Small intestine (tissue), 7 donors: ENCODE results near the gene SPEM1. TPM values are rescaled to one million over a fixed set of nuclear protein-coding genes. Genes with fewer than 3 reads are reported as not detected.
A peak's percentile ranks its signal among the peaks of the same experiment; 100 is the strongest.

Source experiments
- DNase-seq, 2 donors: peaks; one replicate each; pipeline versions ENCODE4 v3.0.0 to v3.0.0-alpha.2; 2013
- FAIRE-seq: peaks from 2 replicates; lab custom pipeline; 2012; peaks lifted over from hg19 to GRCh38; lab: Jason Lieb, UNC
- H3K27ac ChIP-seq, 3 donors: one replicate each; pipeline ENCODE4 v1.5.1; 2013; ENCODE audit warnings: low read length in 2 of 3, mild to moderate bottlenecking in 2 of 3, control low read depth in 1 of 3, inconsistent platforms in 1 of 3, low read depth in 1 of 3, moderate library complexity in 1 of 3
- H3K27me3 ChIP-seq, 3 donors: one replicate each; pipeline ENCODE4 v1.6.1; 2013; ENCODE audit warnings: low read length in 3 of 3, inconsistent platforms in 1 of 3; ENCODE audit not compliant: control insufficient read depth in 3 of 3, insufficient read depth in 3 of 3
- H3K36me3 ChIP-seq, 3 donors: one replicate each; pipeline ENCODE4 v1.6.1; 2013; ENCODE audit warnings: low read length in 3 of 3, inconsistent platforms in 1 of 3, low read depth in 1 of 3, mild to moderate bottlenecking in 1 of 3, moderate library complexity in 1 of 3; ENCODE audit not compliant: control insufficient read depth in 3 of 3, insufficient read depth in 2 of 3
- H3K4me1 ChIP-seq, 3 donors: one replicate each; pipeline ENCODE4 v1.6.1; 2013; ENCODE audit warnings: low read length in 2 of 3, inconsistent platforms in 1 of 3, low read depth in 1 of 3, mild to moderate bottlenecking in 1 of 3, moderate library complexity in 1 of 3; ENCODE audit not compliant: control insufficient read depth in 3 of 3, insufficient read depth in 2 of 3
- H3K4me3 ChIP-seq, 3 donors: one replicate each; pipeline ENCODE4 v1.5.1; 2013; ENCODE audit warnings: low read length in 3 of 3, control low read depth in 1 of 3, inconsistent platforms in 1 of 3, low read depth in 1 of 3, mild to moderate bottlenecking in 1 of 3, moderate library complexity in 1 of 3
- H3K9me3 ChIP-seq, 2 donors: one replicate each; pipeline ENCODE4 v1.6.1; 2013; ENCODE audit warnings: low read depth in 1 of 2, low read length in 1 of 2; ENCODE audit not compliant: control insufficient read depth in 2 of 2, insufficient read depth in 1 of 2
- WGBS, 3 donors: extraction: QIAGEN DNeasy Blood & Tissue Kit; methylation state at CpG; one replicate each; pipeline ENCODE4 v1.1.7; 2013; 5-methylcytosine and 5-hydroxymethylcytosine counted together
- polyA plus RNA-seq, 4 donors: library from polyadenylated mRNA; stranded (reverse) in 3 of 4; unstranded in 1 of 4; fragments of 200-250 nt in 3 of 4; fragments of 120-200 nt in 1 of 4; gene quantifications; one replicate each; pipeline versions ENCODE4 v1.2.1 to v1.2.3, GENCODE V29; 2013
- donor health status: healthy with polysubstance abuse.
- donor health status: control.
- donor health status: control.
- donor health status: Bipolar disorder and iron deficiency.
- donor health status: healthy.

Gene SPEM1
- polyA plus RNA-seq, 4 donors, result not detected

DNA sequence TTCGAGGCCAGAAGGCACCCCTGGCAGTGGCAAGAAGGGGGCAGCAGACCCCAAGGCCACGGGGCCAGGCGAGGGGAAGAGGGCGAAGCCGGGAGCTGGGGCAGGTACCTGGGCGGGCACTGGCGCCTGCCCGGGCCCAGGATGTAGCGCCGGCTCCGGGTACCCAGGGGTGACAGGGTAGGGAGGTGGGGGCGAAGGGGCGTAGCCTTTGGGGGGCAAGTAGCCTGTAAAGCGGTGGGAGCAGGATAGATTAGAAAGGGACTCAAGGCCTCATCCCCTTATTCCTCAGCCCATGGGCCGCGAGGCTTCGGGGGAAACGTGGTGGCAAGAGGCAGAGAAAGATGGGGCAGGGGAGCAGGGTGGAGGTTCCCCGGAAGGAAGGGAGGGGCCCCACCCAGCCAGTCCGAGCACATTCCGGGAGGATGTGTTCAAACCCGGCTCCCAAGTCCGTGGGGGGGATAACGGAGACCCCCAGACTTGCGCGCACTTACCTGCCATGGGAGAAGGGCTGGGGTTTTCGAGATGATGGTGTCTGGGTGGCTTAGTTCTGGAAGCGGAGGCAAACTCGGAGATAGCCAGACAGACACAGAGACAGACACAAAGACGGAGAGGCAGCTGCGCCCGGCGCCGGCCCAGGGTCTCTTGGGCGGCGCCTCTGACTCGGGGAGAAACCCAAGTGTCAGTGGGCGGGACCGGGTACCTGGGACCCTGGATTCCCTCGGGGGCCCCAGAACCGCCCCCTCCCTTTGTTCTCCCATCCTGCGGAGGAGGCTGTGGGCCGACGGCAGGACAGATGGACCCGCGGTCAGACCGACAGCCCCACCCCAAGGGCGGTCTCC, 26.3 kb upstream of the SPEM1 start:
- WGBS, 3 donors, result 2 to 5% (median 3%) methylated on average over 40 to 48 of the region's 48 CpGs
- Histone ChIP-seq H3K27ac (peak overlapping the region in 2 of 3 donors; percentile 53 to 78), H3K36me3 (peaks cover 3 to 31% (median 4%) of the 10 kb centered on the region in 3 donors), H3K4me3 (peak overlapping the region; percentile 64 to 83 (median 80)), H3K27me3 (peaks cover 0 to 6% (median 0%) of the 10 kb centered on the region in 3 donors), H3K4me1 (peaks cover 0 to 15% (median 0%) of the 10 kb centered on the region in 3 donors), H3K9me3 (no peaks in the 10 kb centered on the region)
- FAIRE-seq, result no peak
- peak in 1 of 2 donors; percentile 32 for DNase-seq

DNA sequence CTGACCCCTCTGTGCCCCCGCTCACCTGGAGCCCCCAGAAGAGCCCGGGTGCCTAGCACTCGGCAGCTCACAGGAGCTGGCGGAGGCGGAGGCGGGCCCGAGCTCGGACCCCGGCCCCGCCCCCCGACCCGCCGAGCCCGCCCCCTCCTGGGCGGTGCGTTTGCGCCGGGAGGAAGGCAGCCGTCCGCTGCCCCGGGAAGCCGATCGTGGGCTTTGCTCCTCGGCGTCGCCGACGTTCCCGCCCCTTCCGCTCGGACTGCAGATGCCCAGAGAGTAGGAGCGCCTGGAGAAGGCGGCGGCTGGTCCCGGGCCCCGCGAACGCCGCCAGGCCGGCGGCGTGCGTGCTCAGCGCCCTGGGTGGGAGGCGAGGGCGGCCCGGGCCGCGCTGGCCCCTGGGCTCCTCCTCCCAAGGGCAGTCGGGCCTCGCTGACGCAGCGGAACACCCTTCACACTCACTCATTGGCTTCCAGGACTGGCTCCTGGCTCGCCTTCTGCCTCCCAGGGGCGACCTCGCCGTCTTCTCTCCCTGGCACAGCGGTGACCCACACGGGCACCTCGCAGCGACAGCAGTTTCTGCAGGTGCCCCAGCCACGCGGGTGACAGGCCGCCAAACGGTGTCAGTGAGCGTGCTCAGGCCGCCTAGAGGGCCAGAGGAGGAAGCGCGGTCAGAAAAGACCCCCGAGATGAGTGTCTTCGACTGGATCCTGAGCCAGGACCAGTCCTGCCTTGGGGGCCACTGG, 25.5 kb upstream of the SPEM1 start, which contains the start of gene PLSCR3:
Gene PLSCR3 (minus strand): TSS at position 74 of the 740 bp plus-strand sequence. CDS start 415 bp downstream, outside the sequence.
- H3K36me3 ChIP-seq, result peaks cover 0 to 24% (median 4%) of the 10 kb centered on the region in 3 donors
- DNase-seq, result peak; percentile 87 to 94
- FAIRE-seq, result no peak
- 0 to 1% (median 0%) methylated on average over 32 to 71 of the region's 71 CpGs for WGBS, 3 donors
- H3K27me3 ChIP-seq, result peaks cover 0 to 6% (median 0%) of the 10 kb centered on the region in 3 donors
- H3K9me3 ChIP-seq, result no peaks in the 10 kb centered on the region
- H3K4me3 ChIP-seq, result peak within 1 kb of the TSS; percentile 64 to 83 (median 80)
- peak within 1 kb of the TSS; percentile 78 to 93 (median 92) for H3K27ac ChIP-seq
- peaks cover 0 to 15% (median 0%) of the 10 kb centered on the region in 3 donors for H3K4me1 ChIP-seq

DNA sequence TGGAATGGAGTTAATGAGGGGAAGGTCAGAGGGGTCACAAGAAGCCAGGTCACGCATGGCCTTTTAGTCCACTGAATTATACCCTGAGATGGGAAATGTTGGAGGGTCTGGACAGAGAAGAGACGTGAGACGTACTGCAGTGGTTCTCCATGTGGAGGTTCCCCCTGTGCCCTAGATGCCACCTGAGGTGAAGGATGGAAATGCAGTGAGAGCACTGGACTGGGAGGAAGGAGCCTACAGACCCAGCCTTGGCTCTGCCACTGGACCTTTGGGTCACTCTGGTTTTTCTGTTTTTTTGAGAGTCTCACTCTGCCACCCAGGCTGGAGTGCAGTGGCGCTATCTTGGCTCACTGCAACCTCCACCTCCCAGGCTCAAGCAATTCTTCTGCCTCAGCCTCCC, 24.0 kb upstream of the SPEM1 start:
- Histone ChIP-seq H3K27ac (no peak overlapping the region), H3K4me3 (no peak overlapping the region), H3K9me3 (no peaks in the 10 kb centered on the region), H3K4me1 (peaks cover 0 to 15% (median 0%) of the 10 kb centered on the region in 3 donors), H3K27me3 (peaks cover 0 to 6% (median 0%) of the 10 kb centered on the region in 3 donors), H3K36me3 (peaks cover 0 to 8% (median 0%) of the 10 kb centered on the region in 3 donors)
- FAIRE-seq, result no peak
- WGBS, 3 donors, result 85 to 95% (median 91%) methylated on average over 4 of the region's 4 CpGs
- DNase-seq, result no peak

DNA sequence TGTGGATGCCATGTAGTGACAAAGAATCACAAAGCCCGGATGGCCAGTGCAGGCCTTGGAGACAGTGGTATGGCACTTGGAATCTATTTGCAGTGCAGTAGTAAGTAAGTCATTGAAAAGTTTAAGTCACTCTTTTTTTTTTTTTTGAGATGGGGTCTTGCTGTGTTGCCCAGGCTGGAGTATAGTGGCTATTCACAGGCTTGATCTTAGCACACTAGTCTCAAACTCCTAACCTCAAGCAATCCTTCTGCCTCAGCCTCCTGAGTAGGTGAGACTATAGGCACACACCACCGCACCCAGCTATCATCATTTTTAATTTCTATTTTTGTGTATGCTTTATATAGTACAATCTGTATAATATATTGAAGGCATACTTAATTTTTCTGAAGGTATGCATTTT, 21.5 kb upstream of the SPEM1 start:
- Histone ChIP-seq H3K4me3 (no peak overlapping the region), H3K4me1 (peaks cover 0 to 26% (median 7%) of the 10 kb centered on the region in 3 donors), H3K36me3 (no peaks in the 10 kb centered on the region), H3K27me3 (peaks cover 0 to under 1% (median 0%) of the 10 kb centered on the region in 3 donors), H3K9me3 (no peaks in the 10 kb centered on the region), H3K27ac (no peak overlapping the region)
- no peak for DNase-seq
- FAIRE-seq, result no peak
- WGBS, 3 donors, result 90 to 94% (median 94%) methylated on average over 2 of the region's 2 CpGs

DNA sequence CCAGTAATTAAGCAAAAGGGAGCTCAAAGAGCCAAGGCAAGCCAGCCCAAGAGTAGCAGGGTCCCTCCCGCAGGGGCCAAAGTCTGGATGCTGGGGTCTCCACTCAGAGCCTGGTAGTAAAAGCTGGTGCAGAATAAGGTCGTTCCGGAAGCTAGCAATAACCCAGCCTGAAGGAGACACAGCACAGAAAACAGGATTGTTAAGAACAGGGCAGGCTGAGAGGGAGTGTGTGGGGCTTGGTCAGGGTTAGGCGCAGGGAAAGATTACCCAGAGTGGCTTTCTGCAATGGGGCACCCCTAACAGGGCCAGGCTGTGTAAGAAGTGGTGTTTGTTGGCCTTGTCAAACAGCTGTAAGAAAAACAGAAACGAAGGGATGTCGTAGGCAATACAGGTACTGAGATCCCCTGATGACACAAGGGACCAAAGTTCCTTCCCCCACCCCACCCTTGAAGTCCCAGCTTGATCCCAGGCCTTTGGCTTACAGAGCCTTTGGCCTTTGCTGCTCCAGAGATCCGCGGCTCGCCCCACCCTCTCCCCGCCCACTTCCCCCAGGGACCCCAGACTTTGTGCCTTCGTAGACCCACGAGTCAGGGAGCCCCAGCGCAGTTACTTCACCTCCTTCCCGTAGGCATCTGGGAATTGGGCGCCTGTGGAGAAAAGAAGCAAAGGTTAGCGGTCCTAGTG, 16.9 kb upstream of the SPEM1 start:
- Histone ChIP-seq H3K4me1 (peaks cover 0 to 20% (median 7%) of the 10 kb centered on the region in 3 donors), H3K9me3 (no peaks in the 10 kb centered on the region), H3K27ac (peak overlapping the region; percentile 95 to 98 (median 98)), H3K36me3 (no peaks in the 10 kb centered on the region), H3K27me3 (peaks cover 0 to 32% (median 0%) of the 10 kb centered on the region in 3 donors), H3K4me3 (peak overlapping the region; percentile 57 to 84 (median 80))
- WGBS, 3 donors, result 5 to 12% (median 9%) methylated on average over 16 of the region's 16 CpGs
- FAIRE-seq (no peak), DNase-seq (peak; percentile 94 to 95)

DNA sequence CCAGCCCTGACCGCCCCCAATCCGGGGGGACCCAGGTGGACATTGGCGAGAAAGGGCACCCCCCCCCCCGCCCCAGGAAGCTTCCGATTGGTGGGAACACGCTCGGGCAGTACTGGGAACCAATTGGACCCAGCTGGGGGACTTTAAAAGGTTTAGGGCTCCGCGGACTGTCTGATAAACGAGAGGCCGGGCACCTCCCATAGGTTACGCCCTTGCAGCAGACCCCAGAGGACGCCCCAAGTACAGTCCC, 16.5 kb upstream of the SPEM1 start:
- Histone ChIP-seq H3K4me3 (peak overlapping the region; percentile 57 to 84 (median 80)), H3K9me3 (no peaks in the 10 kb centered on the region), H3K36me3 (peaks cover 0 to 2% (median 0%) of the 10 kb centered on the region in 3 donors), H3K27me3 (peaks cover 0 to 35% (median 0%) of the 10 kb centered on the region in 3 donors), H3K4me1 (peaks cover 0 to 20% (median 7%) of the 10 kb centered on the region in 3 donors), H3K27ac (peak overlapping the region; percentile 95 to 98 (median 98))
- 0 to 1% (median 1%) methylated on average over 13 of the region's 13 CpGs for WGBS, 3 donors
- DNase-seq (no peak), FAIRE-seq (no peak)

DNA sequence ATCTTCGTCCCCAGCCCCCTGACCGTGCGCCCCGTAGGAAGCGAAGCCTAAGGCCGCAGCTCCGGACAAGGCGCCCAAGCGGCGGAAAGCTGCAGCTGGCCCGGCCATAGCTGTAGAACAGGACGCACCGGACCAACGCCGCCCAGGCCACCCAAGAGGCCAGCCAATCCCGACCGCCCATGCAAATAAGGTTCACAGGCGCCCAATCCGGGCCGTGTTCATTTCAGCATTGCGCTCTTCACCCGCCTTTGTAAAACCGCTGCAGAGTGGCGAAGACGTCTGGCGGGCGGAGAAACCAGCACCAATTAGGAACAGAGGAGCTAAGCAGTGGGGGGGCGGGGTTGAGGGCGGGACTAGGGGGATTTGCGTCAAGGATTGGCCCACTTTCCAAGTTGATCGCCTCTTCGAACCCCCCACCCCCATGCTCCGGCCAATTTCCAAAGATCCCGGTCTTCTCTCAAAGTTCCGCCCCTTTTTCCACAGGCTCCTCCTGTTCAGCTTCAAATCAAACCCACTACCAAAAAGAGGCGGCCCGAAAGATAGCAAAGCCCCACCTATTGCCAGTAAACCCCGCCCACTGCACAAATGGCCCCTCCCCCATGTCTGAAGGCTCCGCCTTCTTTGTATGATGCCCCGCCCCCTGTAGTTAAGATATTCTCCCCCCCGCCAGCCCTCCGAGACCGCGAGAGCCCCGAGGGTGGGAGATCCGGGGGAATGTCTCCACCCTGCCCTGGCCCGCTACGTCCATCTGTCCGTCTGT, 16.0 kb upstream of the SPEM1 start, which contains the start of gene TMEM256:
Gene TMEM256 (minus strand): TSS at position 121 of the 760 bp plus-strand sequence. CDS start 13 bp downstream, at position 108.
- peak within 1 kb of the TSS; percentile 57 to 84 (median 80) for H3K4me3 ChIP-seq
- peak; percentile 30 for FAIRE-seq
- peaks cover 0 to 6% (median 0%) of the 10 kb centered on the region in 3 donors for H3K36me3 ChIP-seq
- no peaks in the 10 kb centered on the region for H3K9me3 ChIP-seq
- H3K4me1 ChIP-seq, result peaks cover 0 to 20% (median 7%) of the 10 kb centered on the region in 3 donors
- DNase-seq, result peak; percentile 99 to 100
- peaks cover 0 to 40% (median 0%) of the 10 kb centered on the region in 3 donors for H3K27me3 ChIP-seq
- 0 to 1% (median 0%) methylated on average over 42 to 49 of the region's 49 CpGs for WGBS, 3 donors
- H3K27ac ChIP-seq, result peak within 1 kb of the TSS; percentile 95 to 98 (median 98)
